SK-N-SH (cell line): ENCODE data around the gene GLIS1. TPM values are rescaled to one million over a fixed set of nuclear protein-coding genes. Genes with fewer than 3 reads are reported as not detected.

Experiments used
- CTCF ChIA-PET: fragments of 300-600, 350-600 bp; formaldehyde crosslinking; extraction: SDS; loops from one replicate; lab custom pipeline; 2021; lab: Yijun Ruan, JAX
- POLR2A ChIA-PET: fragments of 350-600 bp; sonication (Branson Sonifier 250); formaldehyde crosslinking; extraction: SDS; loops from one replicate; lab custom pipeline; 2020; ENCODE audit warnings: antibody characterized with exemption, inconsistent platforms; lab: Yijun Ruan, JAX
- DNase-seq: peaks from one replicate; pipeline ENCODE4 v3.0.0; 2012
- H2AFZ ChIP-seq: fragments of 200-600 bp; sonication (generic); 2 replicates; pipeline ENCODE4 v1.8.1; 2016; ENCODE audit warnings: antibody characterized with exemption, mild to moderate bottlenecking, low read depth
- H3F3A ChIP-seq: fragments of 200-600 bp; sonication (generic); replicated peaks from 2 replicates; pipeline ENCODE3; 2016; ENCODE audit warnings: antibody characterized with exemption, mild to moderate bottlenecking; ENCODE audit not compliant: insufficient read depth
- H3K27ac ChIP-seq, 2 experiments: fragments of 200-500 bp in 1 of 2; fragments of 200-600 bp in 1 of 2; sonication (Bioruptor generic) in 1 of 2; sonication (generic), shearing (Covaris generic) in 1 of 2; 2 replicates each; pipeline versions ENCODE4 v1.5.1 to v1.6.1; 2014 to 2016; ENCODE audit warnings: low read depth in 2 of 2, inconsistent platforms in 1 of 2, low read length in 1 of 2, mild to moderate bottlenecking in 1 of 2, mixed read lengths in 1 of 2
- H3K27me3 ChIP-seq: fragments of 200-600 bp; sonication (generic), shearing (Covaris generic); 2 replicates; pipeline ENCODE4 v1.6.1; 2016; ENCODE audit warnings: mixed run types; ENCODE audit not compliant: insufficient read depth
- H3K36me3 ChIP-seq, 2 experiments: fragments of 200-500 bp in 1 of 2; fragments of 200-600 bp in 1 of 2; sonication (Bioruptor generic) in 1 of 2; sonication (generic) in 1 of 2; replicated peaks in 1 of 2; 2 replicates each; pipeline versions ENCODE3 to v1.5.1; 2014 to 2016; ENCODE audit warnings: low read length in 1 of 2, mild to moderate bottlenecking in 1 of 2; ENCODE audit not compliant: insufficient read depth in 2 of 2, control insufficient read depth in 1 of 2
- H3K4me1 ChIP-seq, 2 experiments: fragments of 200-500 bp in 1 of 2; fragments of 200-600 bp in 1 of 2; sonication (Bioruptor generic) in 1 of 2; sonication (generic), shearing (Covaris generic) in 1 of 2; 2 replicates each; pipeline versions ENCODE4 v1.5.1 to v1.6.1; 2014 to 2016; ENCODE audit warnings: low read depth in 1 of 2, low read length in 1 of 2, mixed run types in 1 of 2; ENCODE audit not compliant: insufficient read depth in 2 of 2, control insufficient read depth in 1 of 2
- H3K4me2 ChIP-seq: fragments of 200-600 bp; sonication (generic), shearing (Covaris generic); 2 replicates; pipeline ENCODE4 v1.6.1; 2017; ENCODE audit warnings: mixed run types
- H3K4me3 ChIP-seq, 2 experiments: fragments of 200-500 bp in 1 of 2; fragments of 200-600 bp in 1 of 2; sonication (Bioruptor generic) in 1 of 2; sonication (generic), shearing (Covaris generic) in 1 of 2; 2 replicates each; pipeline versions ENCODE4 v1.5.1 to v1.8.1; 2014 to 2016; ENCODE audit warnings: low read depth in 2 of 2, inconsistent platforms in 1 of 2, low read length in 1 of 2, mild to moderate bottlenecking in 1 of 2, mixed read lengths in 1 of 2, moderate library complexity in 1 of 2
- H3K79me2 ChIP-seq: fragments of 200-600 bp; sonication (generic); 2 replicates; pipeline ENCODE4 v1.8.1; 2017; ENCODE audit warnings: mild to moderate bottlenecking; ENCODE audit not compliant: insufficient read depth
- H3K9ac ChIP-seq: fragments of 200-600 bp; sonication (generic); 2 replicates; pipeline ENCODE4 v1.6.1; 2017; ENCODE audit warnings: mixed run types
- H3K9me2 ChIP-seq: fragments of 200-600 bp; sonication (generic); 2 replicates; pipeline ENCODE4 v1.6.1; 2017; ENCODE audit warnings: mixed run types
- H3K9me3 ChIP-seq: fragments of 200-600 bp; sonication (generic); 2 replicates; pipeline ENCODE4 v1.6.1; 2017; ENCODE audit warnings: mixed run types, mild to moderate bottlenecking, moderate library complexity
- H4K20me1 ChIP-seq: fragments of 200-600 bp; sonication (generic); 2 replicates; pipeline ENCODE4 v1.6.1; 2017; ENCODE audit warnings: mild to moderate bottlenecking, mixed run types; ENCODE audit not compliant: insufficient read depth
- CTCF ChIP-seq: fragments of 200-600 bp; sonication (generic); IDR thresholded peaks from 2 replicates; pipeline ENCODE4 v1.6.1; 2017; ENCODE audit warnings: antibody characterized with exemption, mild to moderate bottlenecking, moderate library complexity
- EP300 ChIP-seq, 2 experiments: IDR thresholded peaks; 2 replicates each; pipeline versions ENCODE4 v1.4.0 to v1.6.1; 2012; ENCODE audit warnings: borderline replicate concordance in 1 of 2, low read depth in 1 of 2, low read length in 1 of 2
- FOSL2 ChIP-seq: IDR thresholded peaks from 2 replicates; pipeline ENCODE4 v1.4.0; 2012; ENCODE audit warnings: low read depth, mild to moderate bottlenecking, moderate library complexity, borderline replicate concordance
- JUND ChIP-seq: IDR thresholded peaks from 2 replicates; pipeline ENCODE4 v1.4.0; 2012
- MXI1 ChIP-seq: IDR thresholded peaks from 2 replicates; pipeline ENCODE4 v1.6.1; 2012; ENCODE audit warnings: mild to moderate bottlenecking, low read depth, low read length, improper control_type of control experiment
- NFIC ChIP-seq: IDR thresholded peaks from 2 replicates; pipeline ENCODE4 v1.4.0; 2012; ENCODE audit warnings: borderline replicate concordance
- RAD21 ChIP-seq: IDR thresholded peaks from 2 replicates; pipeline ENCODE4 v1.6.1; 2012; ENCODE audit warnings: mild to moderate bottlenecking, low read length
- WGBS: methylation state at CpG from one replicate; pipeline ENCODE4 v1.1.6; 2017; ENCODE audit warnings: low lambda C conversion rate; 5-methylcytosine and 5-hydroxymethylcytosine counted together
- polyA plus RNA-seq, 3 experiments: library from polyadenylated mRNA; depleted of rRNA; stranded (reverse); fragments of >200 nt; gene quantifications; 2 replicates each; pipeline ENCODE4 v1.2.3, GENCODE V29; 2012

Gene GLIS1
- polyA plus RNA-seq, 1 of the 3 experiments (the other 2 are of a cell fraction) = 0.13 TPM

GRCh38 chr1:53740621-53741105 lies 1.7 kb upstream of the GLIS1 start:
- no peak overlapping the region for H3K4me3 ChIP-seq
- no peak overlapping the region for H2AFZ ChIP-seq
- peak overlapping the region in 1 of 2 experiments; percentile 34; a peak in 1 of 4 replicates for H3K27ac ChIP-seq
- no peaks in the 10 kb centered on the region for H3F3A ChIP-seq
- peak overlapping the region; percentile 70; the same call in 1 of the 2 replicates for H3K4me2 ChIP-seq
- H3K27me3 ChIP-seq = no peaks in the 10 kb centered on the region
- CTCF ChIA-PET = interaction anchor here (1.4 to 3.5 kb wide), 2 partner anchors 13 to 255 kb away, joined by 7 to 11 read pairs; no protein-coding TSS in a partner anchor
- H3K9me3 ChIP-seq = peaks cover 4% of the 10 kb centered on the region; the same call in 1 of the 2 replicates
- H3K36me3 ChIP-seq = no peaks in the 10 kb centered on the region
- TF ChIP-seq NFIC = no peak
- 0 out of 2 replicates have a peak, but pooled peaks have one; percentile 6 for TF ChIP-seq JUND
- TF ChIP-seq EP300 (IDR thresholded peaks at IDR 0.05; ENCODE audit: borderline replicate concordance in 1 of 2, low read depth in 1 of 2, low read length in 1 of 2) = no peak
- 0 out of 2 replicates have a peak, but pooled peaks have one; percentile 8 for TF ChIP-seq FOSL2
- TF ChIP-seq, all 33 proteins: peak for 2
- Histone ChIP-seq H3K9ac (no peak overlapping the region), H3K9me2 (no peaks in the 10 kb centered on the region), H4K20me1 (no peaks in the 10 kb centered on the region), H3K4me1 (peaks cover 0 to 8% of the 10 kb centered on the region in 2 experiments; a peak in 2 of 4 replicates), H3K79me2 (no peaks in the 10 kb centered on the region)
- POLR2A ChIA-PET = no interaction called here
- WGBS = 55% methylated on average over 8 of the region's 8 CpGs
- no peak for DNase-seq

DNA sequence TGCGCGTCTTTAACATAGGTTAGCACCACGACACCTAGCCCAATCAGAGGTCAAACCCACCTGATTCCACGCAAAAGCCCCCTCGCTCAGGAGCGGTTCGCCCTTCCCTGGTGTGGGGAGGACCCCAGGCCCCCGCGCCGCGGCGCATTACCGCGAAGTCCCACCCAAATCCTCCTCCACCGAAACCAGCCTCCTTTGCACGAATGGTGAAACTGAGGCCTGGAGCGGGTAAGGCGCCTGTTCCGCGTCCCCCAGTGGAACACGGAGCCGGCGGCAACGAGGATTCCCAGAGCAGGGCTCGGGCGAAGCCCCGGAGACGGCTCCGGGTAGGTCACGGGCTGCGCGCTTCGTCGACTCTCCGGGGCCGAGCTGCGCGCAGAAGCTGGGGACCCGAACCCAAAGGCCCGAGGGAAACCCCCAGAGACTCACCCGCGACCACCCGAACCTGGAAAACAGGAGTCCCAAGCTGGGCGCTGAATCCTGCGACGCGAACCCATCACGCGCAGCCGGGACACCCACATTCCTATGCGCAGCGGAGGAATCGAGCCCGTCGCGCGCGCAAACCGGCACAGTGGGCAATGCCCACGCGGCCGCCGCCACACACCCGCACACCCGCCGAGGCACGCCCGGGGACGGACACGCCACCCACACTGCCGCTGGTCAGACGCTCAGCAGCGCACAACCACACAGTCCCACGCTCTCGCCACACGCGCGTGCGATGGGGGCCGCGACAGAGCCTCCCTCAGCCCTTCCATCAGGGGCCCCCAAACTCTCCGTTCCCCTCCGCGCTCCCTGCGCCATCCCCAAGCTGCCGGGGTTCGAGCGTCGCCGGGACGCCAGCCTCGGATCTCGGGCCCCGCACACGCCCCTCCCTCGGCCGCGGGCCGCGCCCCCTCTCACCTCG lies 507 bp downstream of the GLIS1 start:
- peaks cover 4% of the 10 kb centered on the region; the same call in 1 of the 2 replicates for H3K9me3 ChIP-seq
- POLR2A ChIA-PET = no interaction called here
- no peaks in the 10 kb centered on the region for H3K9me2 ChIP-seq
- 7% methylated on average over 16 of the region's 101 CpGs for WGBS
- H3K9ac ChIP-seq = peak overlapping the region; percentile 48; the same call in 1 of the 2 replicates
- peak overlapping the region; percentile 86 for H3K4me2 ChIP-seq
- H3K4me1 ChIP-seq = peaks cover 8 to 22% of the 10 kb centered on the region in 2 experiments; a peak in 3 of 4 replicates
- no peaks in the 10 kb centered on the region for H3K27me3 ChIP-seq
- H3K79me2 ChIP-seq = no peaks in the 10 kb centered on the region
- TF ChIP-seq MXI1 (no peak), RAD21 (no peak), CTCF (no peak)
- H3K4me3 ChIP-seq = peak overlapping the region; percentile 54 to 73
- no peak overlapping the region for H3K27ac ChIP-seq
- peak; percentile 57 for DNase-seq
- H2AFZ ChIP-seq = peak overlapping the region; percentile 56; the same call in 1 of the 2 replicates
- peaks cover 14% of the 10 kb centered on the region for H3F3A ChIP-seq
- no peaks in the 10 kb centered on the region for H3K36me3 ChIP-seq
- no peaks in the 10 kb centered on the region for H4K20me1 ChIP-seq
- CTCF ChIA-PET = interaction anchor here (1.1 to 3.5 kb wide), 6 partner anchors 12 to 253 kb away, joined by 3 to 11 read pairs (median 4); no protein-coding TSS in a partner anchor
